ENCODE measurements around the gene CXCL3. TPM values are rescaled to one million over a fixed set of nuclear protein-coding genes. Genes with fewer than 3 reads are reported as not detected.

The CXCL3 gene
- polyA plus RNA-seq, 2 of the 4 experiments (the other 2 are of a cell fraction) = 5.1 to 17.9 TPM

DNA sequence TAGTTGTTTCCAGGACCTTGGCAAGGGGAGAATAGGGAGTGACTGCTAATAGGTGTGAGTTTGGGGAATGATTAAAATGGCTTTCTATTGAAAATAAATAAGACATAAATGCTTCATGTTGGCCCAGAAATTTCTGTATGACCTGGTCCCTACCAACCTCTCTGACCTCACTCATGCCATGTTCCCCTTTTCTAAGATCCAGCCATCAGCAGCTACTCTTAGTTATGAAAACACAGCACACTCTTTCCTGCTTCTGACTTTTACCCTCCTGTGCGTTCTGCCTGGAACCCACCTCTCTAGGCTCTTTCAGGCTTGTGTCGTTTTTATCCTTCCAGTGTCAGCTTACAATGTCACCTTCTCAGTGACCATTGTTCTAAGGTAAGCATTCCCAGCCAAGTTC is 25.2 kb downstream of the CXCL3 start:
- CTCF ChIA-PET = no interaction called here
- 70% methylated on average over 2 of the region's 2 CpGs for WGBS (ENCODE audit: missing lambda C conversion rate)
- no peak for ATAC-seq

DNA sequence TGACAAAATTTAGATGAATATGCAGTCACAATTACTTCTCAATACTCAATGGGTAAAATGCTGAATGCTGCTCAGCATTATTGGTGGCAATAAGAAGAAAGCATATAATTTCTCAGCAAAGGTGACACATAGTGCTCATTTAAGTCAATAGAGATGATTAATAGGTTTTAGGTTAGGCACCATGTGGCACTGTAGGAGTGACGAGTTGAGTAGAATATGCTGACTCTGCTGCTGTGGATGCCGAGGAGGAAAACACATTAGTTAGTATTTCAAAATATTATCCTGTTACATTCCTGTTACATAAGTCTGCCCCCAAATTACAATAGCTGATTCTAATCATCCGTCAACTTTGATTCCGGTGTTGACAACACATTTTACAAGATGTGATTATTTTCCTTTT is 26.4 kb downstream of the CXCL3 start:
- no peak for ATAC-seq
- peak; percentile 50 for TF ChIP-seq MAFK (IDR thresholded peaks at IDR 0.05; ENCODE audit: partially characterized antibody)
- TF ChIP-seq RAD21 (conservative IDR thresholded peaks at IDR 0.05 in 1 of 2, IDR thresholded peaks at IDR 0.05 in 1 of 2) = no peak
- TF ChIP-seq ESRRA (IDR thresholded peaks at IDR 0.05; ENCODE audit: borderline replicate concordance, low read length) = no peak
- TF ChIP-seq HOXA7 (CRISPR knock-in tag; IDR thresholded peaks at IDR 0.05) = no peak
- no peak for TF ChIP-seq TP53 (CRISPR knock-in tag; IDR thresholded peaks at IDR 0.05)
- TF ChIP-seq SREBF2 (IDR thresholded peaks at IDR 0.05) = no peak
- TF ChIP-seq POLR2A (IDR thresholded peaks at IDR 0.05; ENCODE audit: low read length) = no peak
- TF ChIP-seq, protein P1, sequence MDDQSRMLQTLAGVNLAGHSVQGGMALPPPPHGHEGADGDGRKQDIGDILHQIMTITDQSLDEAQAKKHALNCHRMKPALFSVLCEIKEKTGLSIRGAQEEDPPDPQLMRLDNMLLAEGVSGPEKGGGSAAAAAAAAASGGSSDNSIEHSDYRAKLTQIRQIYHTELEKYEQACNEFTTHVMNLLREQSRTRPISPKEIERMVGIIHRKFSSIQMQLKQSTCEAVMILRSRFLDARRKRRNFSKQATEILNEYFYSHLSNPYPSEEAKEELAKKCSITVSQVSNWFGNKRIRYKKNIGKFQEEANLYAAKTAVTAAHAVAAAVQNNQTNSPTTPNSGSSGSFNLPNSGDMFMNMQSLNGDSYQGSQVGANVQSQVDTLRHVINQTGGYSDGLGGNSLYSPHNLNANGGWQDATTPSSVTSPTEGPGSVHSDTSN (IDR thresholded peaks at IDR 0.05) = no peak
- CTCF ChIA-PET = no interaction called here

More for the DNA sequence above, 25.2 kb downstream of the CXCL3 start:
- Histone ChIP-seq H3K4me3 (no peak overlapping the region), H3K4me2 (no peak overlapping the region), H3K4me1 (peaks cover 14% of the 10 kb centered on the region; the same call in 2 of the 3 replicates), H3K9me3 (no peaks in the 10 kb centered on the region; the same call in 2 of the 3 replicates), H3K27ac (no peak overlapping the region)
- FAIRE-seq = no peak
- no peak for DNase-seq (ENCODE audit: low read depth in 1 of 2, low spot score in 1 of 2)
- TF ChIP-seq, protein P2, sequence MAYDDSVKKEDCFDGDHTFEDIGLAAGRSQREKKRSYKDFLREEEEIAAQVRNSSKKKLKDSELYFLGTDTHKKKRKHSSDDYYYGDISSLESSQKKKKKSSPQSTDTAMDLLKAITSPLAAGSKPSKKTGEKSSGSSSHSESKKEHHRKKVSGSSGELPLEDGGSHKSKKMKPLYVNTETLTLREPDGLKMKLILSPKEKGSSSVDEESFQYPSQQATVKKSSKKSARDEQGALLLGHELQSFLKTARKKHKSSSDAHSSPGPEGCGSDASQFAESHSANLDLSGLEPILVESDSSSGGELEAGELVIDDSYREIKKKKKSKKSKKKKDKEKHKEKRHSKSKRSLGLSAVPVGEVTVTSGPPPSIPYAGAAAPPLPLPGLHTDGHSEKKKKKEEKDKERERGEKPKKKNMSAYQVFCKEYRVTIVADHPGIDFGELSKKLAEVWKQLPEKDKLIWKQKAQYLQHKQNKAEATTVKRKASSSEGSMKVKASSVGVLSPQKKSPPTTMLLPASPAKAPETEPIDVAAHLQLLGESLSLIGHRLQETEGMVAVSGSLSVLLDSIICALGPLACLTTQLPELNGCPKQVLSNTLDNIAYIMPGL (CRISPR knock-in tag; IDR thresholded peaks at IDR 0.05; ENCODE audit: borderline replicate concordance) = no peak
- no peak for TF ChIP-seq EHF (CRISPR knock-in tag; IDR thresholded peaks at IDR 0.05)
- TF ChIP-seq HOXB5 (CRISPR knock-in tag; IDR thresholded peaks at IDR 0.05) = no peak
- no peak for TF ChIP-seq FOXS1 (CRISPR knock-in tag; IDR thresholded peaks at IDR 0.05)
- TF ChIP-seq NFE2L2 (conservative IDR thresholded peaks at IDR 0.05; ENCODE audit: low read length) = no peak
- no peak for TF ChIP-seq CEBPB (IDR thresholded peaks at IDR 0.05)
- no peak for TF ChIP-seq ZFP36 (IDR thresholded peaks at IDR 0.05; ENCODE audit: borderline replicate concordance, partially characterized antibody)
- no peak for TF ChIP-seq EHMT2 (IDR thresholded peaks at IDR 0.05; ENCODE audit: low read depth)
- TF ChIP-seq SREBF2 (IDR thresholded peaks at IDR 0.05) = no peak
- no peak for TF ChIP-seq CTCF (IDR thresholded peaks at IDR 0.05)
- TF ChIP-seq JUNB (IDR thresholded peaks at IDR 0.05) = no peak
- no peak for TF ChIP-seq RCOR1 (IDR thresholded peaks at IDR 0.05; ENCODE audit: low read depth, low read length)
- no peak for TF ChIP-seq ELK1 (IDR thresholded peaks at IDR 0.05; ENCODE audit: low read depth, low read length)
- no peak for TF ChIP-seq BCL3 (IDR thresholded peaks at IDR 0.05)
- TF ChIP-seq ZNF302 (CRISPR knock-in tag; IDR thresholded peaks at IDR 0.05) = no peak
- no peak for TF ChIP-seq ZSCAN20 (CRISPR knock-in tag; IDR thresholded peaks at IDR 0.05)
- no peak for TF ChIP-seq HEYL (CRISPR knock-in tag; IDR thresholded peaks at IDR 0.05)
- POLR2A ChIA-PET = no interaction called here

More for the DNA sequence above, 26.4 kb downstream of the CXCL3 start:
- POLR2A ChIA-PET = no interaction called here
- Histone ChIP-seq H3K27ac (no peak overlapping the region), H3K4me2 (no peak overlapping the region), H3K4me1 (peaks cover 18% of the 10 kb centered on the region; the same call in 2 of the 3 replicates), H3K9me3 (no peaks in the 10 kb centered on the region; the same call in 2 of the 3 replicates), H3K4me3 (no peak overlapping the region)
- FAIRE-seq (no peak), DNase-seq (ENCODE audit: low read depth in 1 of 2, low spot score in 1 of 2) (no peak)
- WGBS (ENCODE audit: missing lambda C conversion rate) = 87% methylated on average over 4 of the region's 4 CpGs
